Kidney (tissue), 14 donors: ENCODE results near the gene PHACTR3. TPM values are rescaled to one million over a fixed set of nuclear protein-coding genes. Genes with fewer than 3 reads are reported as not detected.

Experiments used
- DNase-seq, 5 donors: peaks; one replicate each; pipeline ENCODE4 v3.0.0-alpha.2; 2013 to 2020
- FAIRE-seq: peaks from 2 replicates; lab custom pipeline; 2012; peaks lifted over from hg19 to GRCh38; lab: Jason Lieb, UNC
- H3K27ac ChIP-seq, 2 donors: one replicate each; pipeline ENCODE4 v1.7.0; 2013; ENCODE audit warnings: low read depth in 2 of 2, low read length in 2 of 2, inconsistent platforms in 1 of 2
- H3K27me3 ChIP-seq: one replicate; pipeline ENCODE4 v1.7.1; 2013; ENCODE audit warnings: low read length, inconsistent platforms; ENCODE audit not compliant: control insufficient read depth, insufficient read depth
- H3K36me3 ChIP-seq, 3 donors: one replicate each; pipeline versions ENCODE4 v1.7.0 to v1.7.1; 2013; ENCODE audit warnings: low read length in 3 of 3, control low read depth in 1 of 3, inconsistent platforms in 1 of 3; ENCODE audit not compliant: insufficient read depth in 3 of 3, control insufficient read depth in 2 of 3
- H3K4me1 ChIP-seq, 3 donors: one replicate each; pipeline versions ENCODE4 v1.7.0 to v1.7.1; 2013; ENCODE audit warnings: low read length in 3 of 3, inconsistent platforms in 1 of 3, low read depth in 1 of 3; ENCODE audit not compliant: control insufficient read depth in 2 of 3, insufficient read depth in 2 of 3
- H3K4me3 ChIP-seq, 3 donors: one replicate each; pipeline versions ENCODE4 v1.7.0 to v1.8.1; 2013; ENCODE audit warnings: low read length in 3 of 3, control low read depth in 1 of 3, inconsistent platforms in 1 of 3
- H3K9ac ChIP-seq, 3 donors: one replicate each; pipeline versions ENCODE4 v1.7.0 to v1.7.1; 2013; ENCODE audit warnings: low read length in 3 of 3, control low read depth in 1 of 3, inconsistent platforms in 1 of 3
- H3K9me3 ChIP-seq, 3 donors: one replicate each; pipeline versions ENCODE4 v1.7.0 to v1.7.1; 2013; ENCODE audit warnings: low read length in 3 of 3, control low read depth in 1 of 3, inconsistent platforms in 1 of 3; ENCODE audit not compliant: control insufficient read depth in 2 of 3, insufficient read depth in 1 of 3
- intact Hi-C: fragments of 100-400 bp; cut with DNase I; formaldehyde crosslinking; loops from one replicate; pipeline ENCODE4 v1.11.1; 2022
- polyA plus RNA-seq: library from polyadenylated mRNA; stranded (reverse); fragments of 350-450 nt; fragmentation: Illumina TruSeq; extraction: RNeasy Lipid Tissue Mini Kit (QIAGEN cat#74804); gene quantifications from one replicate; pipeline ENCODE4 v1.2.3, GENCODE V29; 2014; ENCODE audit warnings: low read depth, low replicate concordance; ENCODE audit not compliant: insufficient read depth
- total RNA-seq: library from RNA; stranded (reverse); fragmentation: NEBNext Ultra II Directional; extraction: Animal tissue kit (Norgen Biotek cat#: 25700); gene quantifications from one replicate; pipeline ENCODE4 v1.2.1, GENCODE V29; 2021
- TF ChIP-seq, protein P1 (sequence below): IDR thresholded peaks from 3 replicates; pipeline ENCODE4 v1.5.1; 2012; ENCODE audit warnings: mild to moderate bottlenecking, moderate library complexity, borderline replicate concordance; ENCODE audit not compliant: insufficient read depth; ENCODE audit errors: extremely low read depth
- donor health status: control.
- donor health status: control.
- donor health status: control.
- donor health status: control.
- donor health status: control.
- donor health status: DM: yes; HTN: yes; CAD: no.
- donor health status: Normal renal cell carcinoma (clear cell type).

The PHACTR3 gene
- total and polyA plus RNA-seq, 2 donors from 2014 or later, result 1.7 to 12.3 TPM

GRCh38 chr20:59891581-59891980, 287.2 kb downstream of the PHACTR3 start:
- H3K4me1 ChIP-seq, result no peaks in the 10 kb centered on the region
- H3K9ac ChIP-seq, result no peak overlapping the region
- H3K4me3 ChIP-seq, result no peak overlapping the region
- H3K9me3 ChIP-seq, result no peaks in the 10 kb centered on the region
- intact Hi-C loops, result no loop called here
- H3K36me3 ChIP-seq, result no peaks in the 10 kb centered on the region
- TF ChIP-seq, protein P1, sequence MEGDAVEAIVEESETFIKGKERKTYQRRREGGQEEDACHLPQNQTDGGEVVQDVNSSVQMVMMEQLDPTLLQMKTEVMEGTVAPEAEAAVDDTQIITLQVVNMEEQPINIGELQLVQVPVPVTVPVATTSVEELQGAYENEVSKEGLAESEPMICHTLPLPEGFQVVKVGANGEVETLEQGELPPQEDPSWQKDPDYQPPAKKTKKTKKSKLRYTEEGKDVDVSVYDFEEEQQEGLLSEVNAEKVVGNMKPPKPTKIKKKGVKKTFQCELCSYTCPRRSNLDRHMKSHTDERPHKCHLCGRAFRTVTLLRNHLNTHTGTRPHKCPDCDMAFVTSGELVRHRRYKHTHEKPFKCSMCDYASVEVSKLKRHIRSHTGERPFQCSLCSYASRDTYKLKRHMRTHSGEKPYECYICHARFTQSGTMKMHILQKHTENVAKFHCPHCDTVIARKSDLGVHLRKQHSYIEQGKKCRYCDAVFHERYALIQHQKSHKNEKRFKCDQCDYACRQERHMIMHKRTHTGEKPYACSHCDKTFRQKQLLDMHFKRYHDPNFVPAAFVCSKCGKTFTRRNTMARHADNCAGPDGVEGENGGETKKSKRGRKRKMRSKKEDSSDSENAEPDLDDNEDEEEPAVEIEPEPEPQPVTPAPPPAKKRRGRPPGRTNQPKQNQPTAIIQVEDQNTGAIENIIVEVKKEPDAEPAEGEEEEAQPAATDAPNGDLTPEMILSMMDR, result no peak
- no peaks in the 10 kb centered on the region for H3K27me3 ChIP-seq
- no peak overlapping the region for H3K27ac ChIP-seq
- no peak for DNase-seq
- FAIRE-seq, result no peak

GRCh38 chr20:59895908-59896307, 291.6 kb downstream of the PHACTR3 start:
- TF ChIP-seq, protein P1, result no peak
- Histone ChIP-seq H3K9ac (no peak overlapping the region), H3K9me3 (no peaks in the 10 kb centered on the region), H3K27ac (no peak overlapping the region), H3K4me3 (no peak overlapping the region), H3K36me3 (no peaks in the 10 kb centered on the region), H3K27me3 (no peaks in the 10 kb centered on the region), H3K4me1 (no peaks in the 10 kb centered on the region)
- intact Hi-C loops, result no loop called here
- FAIRE-seq, result peak; percentile 52
- no peak for DNase-seq
